Embryonic facial prominence (tissue), 1 donor: ENCODE data around the gene DNPEP.

ENCODE experiments used
- DNase-seq: peaks from one replicate; pipeline ENCODE4 v3.0.0-alpha.2; 2016; ENCODE audit errors: extremely low spot score

Gene DNPEP

DNA sequence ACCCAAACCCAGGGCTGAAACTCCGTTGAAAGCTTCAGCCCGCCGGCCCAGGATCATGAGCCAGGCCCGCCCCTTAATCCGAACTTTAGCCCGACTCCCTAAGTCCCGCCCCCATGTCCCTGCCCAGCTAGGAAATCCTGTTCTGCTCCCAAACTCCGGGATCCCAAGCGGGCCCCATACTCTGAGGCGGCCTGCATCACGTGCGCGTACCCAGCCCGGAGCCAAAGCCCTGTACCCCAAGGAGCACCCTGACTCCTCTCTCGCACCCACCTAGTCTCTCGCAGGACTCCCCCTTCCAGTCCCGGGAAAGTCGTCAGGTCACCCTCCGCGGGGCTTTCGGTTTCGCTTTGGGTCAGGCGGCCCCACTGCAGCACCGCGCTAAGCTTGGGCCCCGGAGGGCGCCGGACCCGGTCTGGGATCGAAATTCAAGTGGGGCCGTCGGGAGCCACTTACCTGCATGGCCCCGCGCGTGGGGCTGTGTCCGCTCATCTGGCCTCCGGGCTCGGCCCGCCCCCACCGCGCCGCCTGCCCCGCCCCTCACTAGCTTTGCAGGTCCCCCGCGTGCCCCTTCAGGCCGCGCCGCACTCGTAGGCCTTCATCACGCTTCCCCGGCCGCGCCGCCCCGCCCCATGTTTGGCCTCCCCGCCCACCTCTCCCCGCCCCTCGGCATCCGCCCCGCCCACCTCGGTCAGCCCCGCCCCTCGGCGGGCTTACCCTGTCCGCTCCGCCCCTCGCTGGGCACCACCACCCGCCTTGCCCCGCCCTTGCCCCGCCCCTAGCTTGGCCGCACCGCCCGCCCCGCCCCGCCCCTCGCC is at the start of gene DNPEP:
DNPEP (minus strand) TSS at position 607 of the 815 bp plus-strand sequence; CDS start at position 489, 118 bp downstream.
- DNase-seq: peak; percentile 86

- DNase-seq: no peak
These were observed 49.4 kb upstream of the DNPEP start for GRCh38 chr2:219437141-219437540.

- no peak for DNase-seq
These were observed 48.8 kb upstream of the DNPEP start for GRCh38 chr2:219436491-219436890.

DNA sequence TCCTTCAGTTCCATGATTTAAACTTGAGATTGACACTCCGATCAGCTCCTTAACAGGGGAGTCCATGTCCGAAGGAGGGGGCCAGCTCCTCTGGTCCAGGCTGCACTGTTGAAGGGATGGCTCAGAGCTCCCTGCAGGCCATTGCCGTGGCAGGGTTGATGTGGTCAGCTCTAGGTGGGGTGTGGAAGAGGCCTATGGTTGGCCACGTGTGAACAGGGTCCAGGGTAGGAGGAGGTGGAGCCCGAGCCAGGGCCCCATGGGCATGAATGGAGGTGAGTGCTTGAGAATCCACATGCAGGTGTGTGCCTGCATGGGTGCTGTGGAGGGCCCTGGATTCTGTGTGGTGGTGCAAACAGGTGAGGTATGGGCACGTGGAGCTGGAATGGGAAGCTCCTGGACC is 48.0 kb upstream of the DNPEP start:
- no peak for DNase-seq

DNA sequence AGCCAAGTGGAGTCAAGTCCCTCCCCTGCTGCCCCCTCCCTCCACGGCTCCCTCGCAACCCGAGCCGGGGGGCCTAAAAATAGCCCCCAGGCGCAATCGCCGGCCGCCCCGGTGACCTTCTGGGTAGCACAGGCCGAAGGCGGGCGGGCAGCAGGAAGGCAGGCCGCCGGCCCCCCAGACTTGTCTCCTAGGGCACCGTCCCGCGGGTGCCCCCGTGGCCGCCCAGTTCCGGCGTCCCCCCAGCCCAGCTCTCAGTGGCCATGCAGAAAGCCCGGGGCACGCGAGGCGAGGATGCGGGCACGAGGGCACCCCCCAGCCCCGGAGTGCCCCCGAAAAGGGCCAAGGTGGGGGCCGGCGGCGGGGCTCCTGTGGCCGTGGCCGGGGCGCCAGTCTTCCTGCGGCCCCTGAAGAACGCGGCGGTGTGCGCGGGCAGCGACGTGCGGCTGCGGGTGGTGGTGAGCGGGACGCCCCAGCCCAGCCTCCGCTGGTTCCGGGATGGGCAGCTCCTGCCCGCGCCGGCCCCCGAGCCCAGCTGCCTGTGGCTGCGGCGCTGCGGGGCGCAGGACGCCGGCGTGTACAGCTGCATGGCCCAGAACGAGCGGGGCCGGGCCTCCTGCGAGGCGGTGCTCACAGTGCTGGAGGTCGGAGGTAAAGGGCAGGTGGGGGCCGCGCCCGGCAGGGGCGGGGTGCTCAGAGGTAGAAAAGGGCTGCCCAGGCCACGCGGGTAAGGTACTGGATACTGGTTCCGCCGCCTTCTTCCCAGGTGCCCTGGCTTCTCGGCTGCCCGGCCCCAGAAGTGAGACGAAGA is 47.2 kb upstream of the DNPEP start, which contains the start of gene SPEG:
SPEG (plus strand) TSS at position 126 of the 808 bp plus-strand sequence; CDS start at position 261, 135 bp downstream.
- DNase-seq: no peak

- DNase-seq: no peak
These were observed 46.7 kb upstream of the DNPEP start for GRCh38 chr2:219434468-219434717.

DNA sequence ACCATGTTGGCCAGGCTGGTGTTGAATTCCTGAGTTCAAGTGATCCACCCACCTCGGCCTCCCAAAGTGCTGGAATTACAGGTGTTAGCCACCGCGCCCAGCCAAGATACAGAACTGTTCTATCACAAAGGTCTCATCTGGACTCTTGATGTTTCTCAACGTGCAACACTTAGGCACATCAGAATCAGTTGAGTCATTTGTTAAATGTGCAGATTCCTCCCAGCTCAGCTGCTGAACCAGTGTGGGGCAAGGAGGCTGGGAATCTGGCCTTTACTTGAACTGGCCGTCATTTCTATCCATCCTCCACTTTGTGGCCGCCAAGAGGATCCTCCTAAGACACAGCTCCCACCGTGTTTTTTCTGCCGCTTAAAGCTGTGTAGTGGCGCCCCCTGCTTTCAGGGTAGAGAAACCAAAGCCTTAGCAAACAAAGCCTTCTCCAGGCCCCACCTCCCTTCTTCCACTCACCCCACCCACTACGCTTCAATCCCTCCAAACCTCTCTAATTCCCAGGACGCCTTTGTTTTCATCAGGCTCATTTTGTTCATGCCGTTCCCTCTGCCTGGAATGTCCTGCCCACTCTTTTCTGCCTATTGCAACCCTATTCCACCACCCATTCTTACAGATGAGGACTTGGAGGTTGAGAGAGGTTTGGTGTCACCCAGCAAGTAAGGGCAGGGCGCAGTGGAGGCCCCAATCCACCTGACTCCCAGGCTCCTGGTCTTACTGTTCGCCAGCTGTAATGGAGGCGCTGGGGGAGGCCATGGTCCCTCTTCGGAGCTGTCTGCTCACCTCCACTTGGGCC is 46.2 kb upstream of the DNPEP start:
- no peak for DNase-seq

DNA sequence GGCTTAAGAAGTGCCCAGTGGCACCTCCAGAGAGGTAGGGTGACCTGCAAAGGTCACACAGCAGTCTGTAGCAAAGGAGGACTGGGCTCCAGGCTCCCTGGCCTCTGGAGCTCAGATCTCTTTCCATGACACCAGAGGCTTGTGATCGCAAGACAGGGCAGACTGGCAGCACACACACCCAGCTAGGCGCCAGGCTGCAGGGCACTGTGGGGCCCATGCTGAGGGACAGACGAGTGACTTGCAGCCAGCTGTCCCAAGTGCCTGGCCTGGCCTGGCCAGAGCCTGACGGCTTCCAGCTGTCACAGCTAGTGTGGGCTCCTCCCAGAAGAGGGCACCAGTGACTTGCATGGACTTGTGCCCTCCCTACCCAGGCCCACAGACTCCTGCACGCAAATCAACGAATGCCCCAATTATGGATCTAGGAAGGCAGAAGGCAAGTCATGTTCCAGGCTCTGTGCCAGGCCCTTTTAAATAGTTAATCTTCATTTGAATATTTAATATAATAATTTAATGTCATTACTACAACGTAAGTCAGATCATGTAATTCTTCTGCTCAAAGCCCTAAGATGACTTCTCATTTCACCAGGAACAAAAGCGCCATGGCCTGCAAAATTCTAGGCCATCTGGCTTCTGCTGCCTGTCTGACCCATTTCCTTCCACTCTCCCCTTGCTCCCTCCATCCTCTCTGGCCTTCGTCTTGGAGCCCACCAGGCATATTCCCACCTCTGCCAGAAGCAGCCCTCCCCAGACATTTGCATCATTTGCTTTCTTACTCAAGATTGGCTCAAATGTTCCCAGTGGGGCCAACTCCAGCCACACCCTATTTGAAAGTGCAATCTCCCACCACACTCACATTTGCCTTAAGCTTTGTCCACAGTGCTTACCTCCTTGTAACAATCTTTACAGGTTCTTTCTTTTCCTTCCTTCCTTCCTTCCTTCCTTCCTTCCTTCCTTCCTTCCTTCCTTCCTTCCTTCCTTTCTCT is 43.2 kb upstream of the DNPEP start:
- no peak for DNase-seq

- no peak for DNase-seq
These were observed 42.4 kb upstream of the DNPEP start for GRCh38 chr2:219429958-219430606.

- DNase-seq: no peak
These were observed 40.8 kb upstream of the DNPEP start for GRCh38 chr2:219428469-219428868.

GRCh38 chr2:219426534-219427136 is 38.9 kb upstream of the DNPEP start:
- DNase-seq: no peak

- no peak for DNase-seq
These were observed 38.3 kb upstream of the DNPEP start for GRCh38 chr2:219426068-219426443.

GRCh38 chr2:219425238-219426067 is 37.7 kb upstream of the DNPEP start:
- DNase-seq: no peak

- DNase-seq: no peak
These were observed 36.1 kb upstream of the DNPEP start for GRCh38 chr2:219423652-219424377.

DNA sequence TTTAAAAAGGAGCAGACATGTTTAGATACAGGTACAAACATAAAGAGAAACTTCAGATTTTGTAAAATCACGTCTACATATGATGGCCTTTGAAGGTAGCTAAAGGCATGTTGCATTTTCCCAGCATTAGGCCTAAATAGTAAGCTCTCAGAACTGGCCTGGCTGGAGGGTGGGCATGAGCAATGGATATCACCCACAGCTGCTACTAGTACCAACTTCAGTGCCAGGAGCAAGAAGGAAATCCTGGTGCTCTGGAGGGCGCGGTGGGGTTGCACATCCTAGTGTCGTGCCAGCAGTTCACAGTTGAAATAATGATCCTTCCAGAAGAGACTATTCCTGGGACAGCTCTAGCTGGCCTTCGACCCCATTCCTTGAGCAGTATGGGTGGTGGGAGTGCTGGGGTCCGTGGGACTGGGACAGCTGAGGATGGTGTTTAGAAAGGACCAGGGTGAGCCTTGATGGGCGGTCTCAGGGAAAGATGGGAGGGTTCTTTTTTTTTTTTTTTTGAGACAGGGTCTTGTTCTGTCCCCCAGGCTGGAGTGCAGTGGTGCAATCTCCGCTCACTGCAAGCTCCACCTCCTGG is 35.3 kb upstream of the DNPEP start:
- no peak for DNase-seq

DNA sequence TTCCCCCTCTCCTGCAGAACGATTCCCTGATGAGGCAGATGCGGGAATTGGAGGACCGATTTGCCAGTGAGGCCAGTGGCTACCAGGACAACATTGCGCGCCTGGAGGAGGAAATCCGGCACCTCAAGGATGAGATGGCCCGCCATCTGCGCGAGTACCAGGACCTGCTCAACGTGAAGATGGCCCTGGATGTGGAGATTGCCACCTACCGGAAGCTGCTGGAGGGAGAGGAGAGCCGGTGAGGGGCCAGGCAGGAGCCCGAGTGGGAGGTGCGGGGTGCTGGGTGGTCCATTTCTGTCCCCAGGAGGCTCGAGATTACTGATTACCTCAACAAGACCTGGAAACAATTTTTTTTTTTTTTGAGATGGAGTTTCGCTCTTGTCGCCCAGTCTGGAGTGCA is 33.6 kb upstream of the DNPEP start:
- no peak for DNase-seq

GRCh38 chr2:219420687-219421086 is 33.0 kb upstream of the DNPEP start:
- DNase-seq: no peak
